ENCODE results near the gene MEF2D.

DNA sequence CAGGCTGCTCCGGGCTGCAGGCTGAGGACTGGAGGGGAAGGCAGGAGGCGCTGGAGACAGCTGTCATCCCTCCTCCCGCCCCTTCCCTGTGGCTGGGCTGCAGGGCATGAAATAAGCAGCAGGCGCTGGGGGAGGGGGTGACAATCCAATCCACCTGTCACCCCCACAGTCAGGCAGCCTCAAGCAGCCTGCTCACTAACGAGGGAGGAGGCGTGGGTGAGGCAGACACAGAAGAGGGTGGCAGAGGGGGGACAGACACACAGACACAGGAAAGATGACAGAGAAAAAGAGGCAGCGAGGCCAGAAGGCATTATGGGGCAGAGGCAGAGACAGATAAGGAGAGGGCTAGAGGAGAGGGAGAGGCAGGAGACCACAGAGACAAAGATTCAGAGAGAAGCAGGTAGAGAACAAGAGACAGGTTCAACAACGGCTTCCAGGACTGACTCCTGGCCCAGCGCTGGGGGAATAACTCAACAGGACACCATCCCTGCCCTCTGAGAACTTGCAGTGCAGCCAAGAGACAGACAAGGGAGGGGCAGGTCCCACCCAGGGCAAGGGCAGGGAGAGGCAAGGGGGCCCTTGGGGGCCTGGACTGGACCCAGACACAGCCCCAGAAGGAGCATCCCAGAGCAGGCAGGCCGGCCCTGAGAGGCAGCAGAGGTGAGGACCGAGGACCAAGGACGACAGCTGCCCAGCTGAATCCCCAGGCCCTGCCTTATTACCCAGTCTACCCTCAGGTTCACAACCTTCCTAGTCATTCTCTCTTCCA lies 11.2 kb downstream of the MEF2D start:
- TF ChIP-seq, protein P1, sequence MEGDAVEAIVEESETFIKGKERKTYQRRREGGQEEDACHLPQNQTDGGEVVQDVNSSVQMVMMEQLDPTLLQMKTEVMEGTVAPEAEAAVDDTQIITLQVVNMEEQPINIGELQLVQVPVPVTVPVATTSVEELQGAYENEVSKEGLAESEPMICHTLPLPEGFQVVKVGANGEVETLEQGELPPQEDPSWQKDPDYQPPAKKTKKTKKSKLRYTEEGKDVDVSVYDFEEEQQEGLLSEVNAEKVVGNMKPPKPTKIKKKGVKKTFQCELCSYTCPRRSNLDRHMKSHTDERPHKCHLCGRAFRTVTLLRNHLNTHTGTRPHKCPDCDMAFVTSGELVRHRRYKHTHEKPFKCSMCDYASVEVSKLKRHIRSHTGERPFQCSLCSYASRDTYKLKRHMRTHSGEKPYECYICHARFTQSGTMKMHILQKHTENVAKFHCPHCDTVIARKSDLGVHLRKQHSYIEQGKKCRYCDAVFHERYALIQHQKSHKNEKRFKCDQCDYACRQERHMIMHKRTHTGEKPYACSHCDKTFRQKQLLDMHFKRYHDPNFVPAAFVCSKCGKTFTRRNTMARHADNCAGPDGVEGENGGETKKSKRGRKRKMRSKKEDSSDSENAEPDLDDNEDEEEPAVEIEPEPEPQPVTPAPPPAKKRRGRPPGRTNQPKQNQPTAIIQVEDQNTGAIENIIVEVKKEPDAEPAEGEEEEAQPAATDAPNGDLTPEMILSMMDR (conservative IDR thresholded peaks at IDR 0.05; ENCODE audit: low read depth, low read length): 0 out of 2 replicates have a peak, but pooled peaks have one; percentile 34
- no peak for TF ChIP-seq EZH2 (IDR thresholded peaks at IDR 0.05; ENCODE audit: borderline replicate concordance, low read depth, low read length, poor library complexity, severe bottlenecking)

All from A673 (cell line).